B cell (primary cell): Measurements from ENCODE around the gene AQP10. TPM values are rescaled to one million over a fixed set of nuclear protein-coding genes. Genes with fewer than 3 reads are reported as not detected.

Experiments
- ATAC-seq: fragments of 200-7000 bp; cut with Tn5 transposase; one replicate; pipeline ENCODE4 v1.10.0; 2021; ENCODE audit warnings: low read depth, mild to moderate bottlenecking, moderate number of reproducible peaks, moderate library complexity
- CTCF ChIA-PET: fragments of 350-600 bp; sonication (Branson Sonifier 250); formaldehyde crosslinking; loops from one replicate; lab custom pipeline; 2021; ENCODE audit warnings: antibody characterized with exemption, inconsistent platforms; lab: Charles Lee
- POLR2A ChIA-PET: fragments of 350-600 bp; sonication (Branson Sonifier 250); formaldehyde crosslinking; loops from one replicate; lab custom pipeline; 2021; ENCODE audit warnings: antibody characterized with exemption; lab: Charles Lee
- DNase-seq: peaks from one replicate; pipeline ENCODE4 v3.0.0; 2013
- H2AFZ ChIP-seq: 2 replicates; pipeline ENCODE4 v1.6.1; 2012; ENCODE audit warnings: mild to moderate bottlenecking, low read depth, low read length; ENCODE audit not compliant: insufficient read depth, poor library complexity, severe bottlenecking
- H3K27ac ChIP-seq, 2 donors: 1 replicate in 1 of 2; 2 replicates in 1 of 2; pipeline ENCODE4 v1.5.1; 2012 to 2013; ENCODE audit warnings: low read length in 2 of 2, mild to moderate bottlenecking in 2 of 2, moderate library complexity in 1 of 2
- H3K27me3 ChIP-seq, 4 experiments: fragments of 200-600 bp in 1 of 4; sonication (generic) in 1 of 4; replicated peaks in 1 of 4; 1 replicate in 2 of 4; 2 replicates in 2 of 4; pipeline versions ENCODE4 v1.6.1 to v1.7.0; 2013 to 2016; ENCODE audit warnings: low read length in 3 of 4, mild to moderate bottlenecking in 2 of 4, mixed read lengths in 1 of 4, moderate library complexity in 1 of 4; ENCODE audit not compliant: insufficient read depth in 4 of 4, control insufficient read depth in 3 of 4; ENCODE audit errors: control extremely low read depth in 1 of 4
- H3K36me3 ChIP-seq, 2 experiments: replicated peaks in 1 of 2; 1 replicate in 1 of 2; 2 replicates in 1 of 2; pipeline versions ENCODE4 v1.6.1 to v1.7.1; 2013; ENCODE audit warnings: low read length in 1 of 2; ENCODE audit not compliant: insufficient read depth in 2 of 2, control insufficient read depth in 1 of 2; ENCODE audit errors: control extremely low read depth in 1 of 2, extremely low read depth in 1 of 2
- H3K4me1 ChIP-seq, 2 donors: fragments of 200-600 bp in 1 of 2; sonication (generic) in 1 of 2; 1 replicate in 1 of 2; 2 replicates in 1 of 2; pipeline versions ENCODE4 v1.5.1 to v1.6.1; 2013 to 2017; ENCODE audit warnings: low read length in 2 of 2; ENCODE audit not compliant: control insufficient read depth in 2 of 2, insufficient read depth in 2 of 2
- H3K4me2 ChIP-seq: replicated peaks from 2 replicates; pipeline ENCODE3; 2012; ENCODE audit warnings: mild to moderate bottlenecking, low read depth, low read length; ENCODE audit not compliant: poor library complexity, severe bottlenecking
- H3K4me3 ChIP-seq, 5 experiments: fragments of 200-600 bp in 1 of 5; sonication (generic) in 1 of 5; 1 replicate in 3 of 5; 2 replicates in 2 of 5; pipeline versions ENCODE4 v1.5.1 to v1.7.0; 2011 to 2016; ENCODE audit warnings: low read length in 4 of 5, mild to moderate bottlenecking in 4 of 5, low read depth in 2 of 5, control low read depth in 1 of 5, moderate library complexity in 1 of 5; ENCODE audit not compliant: insufficient read depth in 1 of 5; ENCODE audit errors: control extremely low read depth in 1 of 5, extremely low read depth in 1 of 5
- H3K79me2 ChIP-seq: fragments of 200-600 bp; sonication (generic); one replicate; pipeline ENCODE4 v1.6.0; 2016; ENCODE audit warnings: low read length; ENCODE audit not compliant: control insufficient read depth, insufficient read depth
- H3K9ac ChIP-seq: fragments of 200-600 bp; sonication (generic); 2 replicates; pipeline ENCODE4 v1.6.1; 2017; ENCODE audit warnings: mild to moderate bottlenecking, low read length, moderate library complexity
- H3K9me3 ChIP-seq, 3 donors: one replicate each; pipeline versions ENCODE4 v1.6.1 to v1.7.1; 2013; ENCODE audit warnings: low read length in 2 of 3; ENCODE audit not compliant: control insufficient read depth in 2 of 3, insufficient read depth in 1 of 3; ENCODE audit errors: control extremely low read depth in 1 of 3
- H4K20me1 ChIP-seq: 2 replicates; pipeline ENCODE4 v1.6.0; 2012; ENCODE audit warnings: mild to moderate bottlenecking, low read length; ENCODE audit not compliant: insufficient read depth, control insufficient read depth, poor library complexity, severe bottlenecking
- H3K27ac Mint-ChIP-seq: one replicate; pipeline ENCODE4 v1.8.0; 2021; ENCODE audit warnings: mixed read lengths
- H3K27me3 Mint-ChIP-seq: one replicate; pipeline ENCODE4 v1.8.0; 2021; ENCODE audit warnings: mixed read lengths
- H3K4me1 Mint-ChIP-seq: one replicate; pipeline ENCODE4 v1.8.0; 2021; ENCODE audit warnings: mixed read lengths
- H3K4me3 Mint-ChIP-seq: one replicate; pipeline ENCODE4 v1.8.0; 2021; ENCODE audit warnings: mixed read lengths
- H3K9me3 Mint-ChIP-seq: one replicate; pipeline ENCODE4 v1.8.0; 2022; ENCODE audit warnings: mixed read lengths; ENCODE audit not compliant: insufficient read depth
- CTCF ChIP-seq: fragments of 200-600 bp; IDR thresholded peaks from one replicate; pipeline ENCODE4 v1.8.0; 2022; ENCODE audit warnings: antibody characterized with exemption, mild to moderate bottlenecking
- EZH2 ChIP-seq: IDR thresholded peaks from 2 replicates; pipeline ENCODE4 v1.6.1; 2012; ENCODE audit warnings: borderline replicate concordance, low read depth, mild to moderate bottlenecking, moderate library complexity, low read length; ENCODE audit not compliant: insufficient read depth, poor library complexity, severe bottlenecking
- WGBS: methylation state at CpG from one replicate; pipeline ENCODE4 v1.1.5; 2013; ENCODE audit warnings: missing lambda C conversion rate; ENCODE audit not compliant: insufficient coverage; 5-methylcytosine and 5-hydroxymethylcytosine counted together
- intact Hi-C: fragments of 100-400 bp; cut with micrococcal nuclease; formaldehyde crosslinking; loops from one replicate; pipeline ENCODE4 v1.10.0; 2022
- polyA plus RNA-seq: library from polyadenylated mRNA; depleted of rRNA; stranded (reverse); fragments of >200 nt; gene quantifications from 2 replicates; pipeline ENCODE4 v1.2.3, GENCODE V29; 2012
- total RNA-seq, 2 donors: library from RNA; stranded (reverse); fragments of 120-200 nt in 1 of 2; gene quantifications; 1 replicate in 1 of 2; 2 replicates in 1 of 2; pipeline versions ENCODE4 v1.2.3 to v1.2.4, GENCODE V29; 2013 to 2022

The AQP10 gene
- total and polyA plus RNA-seq, 2 donors (not counting 1 experiment from before 2014, with no cell fraction given): 0.06 TPM; not detected in 1

- Histone ChIP-seq H3K4me2 (peak overlapping the region; percentile 92), H3K4me3 (peak overlapping the region; percentile 44 to 90 (median 87)), H4K20me1 (peaks cover 14% of the 10 kb centered on the region), H2AFZ (peak overlapping the region; percentile 77), H3K36me3 (peaks cover 0 to 3% of the 10 kb centered on the region in 2 experiments), H3K4me1 (peaks cover 39 to 55% of the 10 kb centered on the region in 2 donors), H3K9me3 (no peaks in the 10 kb centered on the region), H3K27me3 (peaks cover 0 to 16% (median 3%) of the 10 kb centered on the region in 4 experiments), H3K27ac (peak overlapping the region; percentile 48 to 67), H3K79me2 (no peaks in the 10 kb centered on the region), H3K9ac (peak overlapping the region; percentile 78)
- ATAC-seq: peak; percentile 3
- no peak for TF ChIP-seq EZH2
- TF ChIP-seq CTCF: peak; percentile 31
- WGBS: under 1% methylated on average over 60 of the region's 63 CpGs
- intact Hi-C loops: loop anchor here (2.0 to 10.0 kb wide), 6 partner anchors 53 to 1956 kb away; partner anchors contain the start of genes HAX1, IL6R, PMVK and SMG5
- H3K4me1 Mint-ChIP-seq: peaks cover 51% of the 10 kb centered on the region
- no peaks in the 10 kb centered on the region for H3K9me3 Mint-ChIP-seq
- peak; percentile 62 for DNase-seq
- H3K27ac Mint-ChIP-seq: peak overlapping the region; percentile 89
- H3K4me3 Mint-ChIP-seq: peak overlapping the region; percentile 93
- H3K27me3 Mint-ChIP-seq: peaks cover 15% of the 10 kb centered on the region
- CTCF ChIA-PET: interaction anchor here (0.5 to 8.8 kb wide), 4 partner anchors 9 to 667 kb away, joined by 3 to 148 read pairs (median 5); partner anchors contain the start of gene DENND4B
- POLR2A ChIA-PET: interaction anchor here (0.6 to 2.1 kb wide), 4 partner anchors 9 to 712 kb away, joined by 3 to 13 read pairs (median 3); partner anchors contain the start of gene SLC39A1
Observed at GRCh38 chr1:154325583-154326545, 5.0 kb downstream of the AQP10 start.
